ENCODE data around the gene RXRA.

Gene RXRA

GRCh38 chr9:134419000-134419683 lies 92.9 kb downstream of the RXRA start:
- Histone ChIP-seq H3K27ac (replicated peaks; ENCODE audit: low read length) (no peak overlapping the region), H3K4me1 (ENCODE audit: control insufficient read depth in 2 of 2, insufficient read depth in 1 of 2, low read depth in 1 of 2, low read length in 2 of 2) (no peaks in the 10 kb centered on the region), H2BK5ac (ENCODE audit: low read length) (peak overlapping the region; percentile 57), H2AK5ac (ENCODE audit: low read depth, low read length) (peak overlapping the region; percentile 56), H3K23ac (ENCODE audit: low read depth, low read length, poor library complexity) (peak overlapping the region; percentile 43), H2BK15ac (ENCODE audit: low read length) (no peak overlapping the region), H3K4ac (ENCODE audit: low read length) (no peak overlapping the region), H3K14ac (ENCODE audit: low read length) (no peak overlapping the region), H3K4me2 (ENCODE audit: insufficient read depth, low read length, poor library complexity, severe bottlenecking) (no peak overlapping the region), H3K18ac (ENCODE audit: low read length) (peak overlapping the region; percentile 11), H3K4me3 (ENCODE audit: low read length in 2 of 2) (no peak overlapping the region), H3K27me3 (ENCODE audit: control insufficient read depth in 3 of 3, insufficient read depth in 3 of 3, low read depth in 1 of 3, low read length in 3 of 3) (no peaks in the 10 kb centered on the region), H2BK120ac (ENCODE audit: low read depth, low read length) (no peak overlapping the region), H4K8ac (ENCODE audit: low read depth, low read length) (no peak overlapping the region), H3K36me3 (replicated peaks in 1 of 2; ENCODE audit: control insufficient read depth in 2 of 2, insufficient read depth in 2 of 2, low read length in 2 of 2) (peaks cover 21 to 44% of the 10 kb centered on the region in 2 donors), H3K9ac (ENCODE audit: low read depth, low read length, poor library complexity) (peak overlapping the region; percentile 21), H2BK12ac (ENCODE audit: low read length) (peak overlapping the region; percentile 41), H3K9me3 (replicated peaks in 1 of 2; ENCODE audit: control insufficient read depth in 2 of 2, insufficient read depth in 1 of 2, low read depth in 1 of 2, low read length in 2 of 2) (no peaks in the 10 kb centered on the region), H3K79me1 (ENCODE audit: low read depth, low read length) (peaks cover 9% of the 10 kb centered on the region), H2AFZ (ENCODE audit: low read length) (no peak overlapping the region), H4K91ac (ENCODE audit: low read depth, low read length, poor library complexity) (no peak overlapping the region)
- WGBS, 2 donors (ENCODE audit: extremely low coverage in 2 of 2, insufficient read length in 2 of 2, insufficient replicate concordance in 1 of 2): no CpG with 5 or more reads among the region's 23 CpGs
- no peak for DNase-seq (ENCODE audit: low spot score)

DNA sequence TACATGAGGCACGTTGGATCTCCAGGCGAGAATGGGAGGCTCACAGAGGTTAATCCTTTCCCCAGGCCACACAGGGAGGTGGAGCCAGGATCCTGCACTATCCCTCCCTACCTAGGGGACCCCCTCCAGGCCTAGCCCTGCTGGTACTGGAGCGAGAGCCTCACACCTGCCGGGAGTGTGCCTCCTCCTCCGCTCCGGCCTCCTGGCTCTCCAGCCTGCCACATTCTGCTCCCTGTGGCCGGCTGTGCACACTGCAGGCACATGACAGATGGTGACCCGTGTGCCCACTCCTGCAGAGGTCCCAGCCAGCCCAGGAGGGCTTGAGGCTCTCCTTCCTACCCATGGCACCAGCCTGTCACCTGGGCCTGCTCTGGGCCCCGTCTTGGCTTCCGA lies 93.4 kb downstream of the RXRA start:
- peak overlapping the region; percentile 11 for H3K4me2 ChIP-seq (ENCODE audit: insufficient read depth, low read length, poor library complexity, severe bottlenecking)
- WGBS, 2 donors (ENCODE audit: extremely low coverage in 2 of 2, insufficient read length in 2 of 2, insufficient replicate concordance in 1 of 2): no CpG with 5 or more reads among the region's 10 CpGs
- H4K91ac ChIP-seq (ENCODE audit: low read depth, low read length, poor library complexity): no peak overlapping the region
- peaks cover 10% of the 10 kb centered on the region for H3K79me1 ChIP-seq (ENCODE audit: low read depth, low read length)
- peaks cover 21 to 47% of the 10 kb centered on the region in 2 donors for H3K36me3 ChIP-seq (replicated peaks in 1 of 2; ENCODE audit: control insufficient read depth in 2 of 2, insufficient read depth in 2 of 2, low read length in 2 of 2)
- no peaks in the 10 kb centered on the region for H3K4me1 ChIP-seq (ENCODE audit: control insufficient read depth in 2 of 2, insufficient read depth in 1 of 2, low read depth in 1 of 2, low read length in 2 of 2)
- no peak overlapping the region for H3K14ac ChIP-seq (ENCODE audit: low read length)
- no peak overlapping the region for H2AFZ ChIP-seq (ENCODE audit: low read length)
- peak overlapping the region; percentile 83 for H3K18ac ChIP-seq (ENCODE audit: low read length)
- H3K23ac ChIP-seq (ENCODE audit: low read depth, low read length, poor library complexity): no peak overlapping the region
- no peak overlapping the region for H2BK12ac ChIP-seq (ENCODE audit: low read length)
- H3K9ac ChIP-seq (ENCODE audit: low read depth, low read length, poor library complexity): peak overlapping the region; percentile 70
- H2BK5ac ChIP-seq (ENCODE audit: low read length): peak overlapping the region; percentile 57
- H3K27ac ChIP-seq (replicated peaks; ENCODE audit: low read length): no peak overlapping the region
- H3K4me3 ChIP-seq (ENCODE audit: low read length in 2 of 2): no peak overlapping the region
- H3K27me3 ChIP-seq (ENCODE audit: control insufficient read depth in 3 of 3, insufficient read depth in 3 of 3, low read depth in 1 of 3, low read length in 3 of 3): no peaks in the 10 kb centered on the region
- no peak overlapping the region for H2BK120ac ChIP-seq (ENCODE audit: low read depth, low read length)
- H3K4ac ChIP-seq (ENCODE audit: low read length): no peak overlapping the region
- no peak for DNase-seq (ENCODE audit: low spot score)
- peak overlapping the region; percentile 84 for H2AK5ac ChIP-seq (ENCODE audit: low read depth, low read length)
- no peak overlapping the region for H2BK15ac ChIP-seq (ENCODE audit: low read length)
- no peak overlapping the region for H4K8ac ChIP-seq (ENCODE audit: low read depth, low read length)
- no peaks in the 10 kb centered on the region for H3K9me3 ChIP-seq (replicated peaks in 1 of 2; ENCODE audit: control insufficient read depth in 2 of 2, insufficient read depth in 1 of 2, low read depth in 1 of 2, low read length in 2 of 2)

DNA sequence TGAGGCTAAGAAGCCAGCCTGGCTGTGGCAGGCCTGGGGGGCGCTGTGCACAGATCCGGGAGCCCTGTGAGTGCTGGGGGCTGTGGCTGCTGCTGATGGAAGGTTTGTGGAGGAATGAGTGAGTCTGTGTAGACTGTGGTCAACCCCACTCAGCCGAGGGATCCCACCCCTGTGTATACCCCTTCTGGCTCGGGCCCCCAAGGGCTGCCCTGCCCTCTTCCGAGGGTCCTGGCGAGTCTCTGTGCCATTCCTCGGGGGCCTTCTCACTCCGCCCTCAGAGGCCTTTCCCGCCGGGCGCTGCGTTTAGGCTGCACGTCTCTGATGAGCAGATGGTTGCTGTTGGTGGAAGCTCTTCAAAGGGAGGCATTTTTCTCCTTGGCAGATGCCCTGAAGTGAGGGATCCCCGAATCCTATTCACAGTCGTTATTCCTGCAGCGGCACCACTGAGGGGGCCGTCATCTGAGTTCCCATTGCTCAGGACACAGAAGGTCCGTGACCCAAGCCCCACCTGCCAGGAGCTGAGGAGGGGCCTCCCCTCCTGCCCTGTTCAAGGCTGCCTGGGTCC lies 94.1 kb downstream of the RXRA start:
- no peak overlapping the region for H3K27ac ChIP-seq (replicated peaks; ENCODE audit: low read length)
- no peak overlapping the region for H4K91ac ChIP-seq (ENCODE audit: low read depth, low read length, poor library complexity)
- no peak overlapping the region for H3K14ac ChIP-seq (ENCODE audit: low read length)
- no peak for DNase-seq (ENCODE audit: low spot score)
- no peak overlapping the region for H2AFZ ChIP-seq (ENCODE audit: low read length)
- H3K18ac ChIP-seq (ENCODE audit: low read length): peak overlapping the region; percentile 38
- no peak overlapping the region for H4K8ac ChIP-seq (ENCODE audit: low read depth, low read length)
- no CpG with 5 or more reads among the region's 18 CpGs for WGBS, 2 donors (ENCODE audit: extremely low coverage in 2 of 2, insufficient read length in 2 of 2, insufficient replicate concordance in 1 of 2)
- H3K9ac ChIP-seq (ENCODE audit: low read depth, low read length, poor library complexity): no peak overlapping the region
- H3K4ac ChIP-seq (ENCODE audit: low read length): no peak overlapping the region
- H3K4me1 ChIP-seq (ENCODE audit: control insufficient read depth in 2 of 2, insufficient read depth in 1 of 2, low read depth in 1 of 2, low read length in 2 of 2): no peaks in the 10 kb centered on the region
- no peak overlapping the region for H3K23ac ChIP-seq (ENCODE audit: low read depth, low read length, poor library complexity)
- H3K36me3 ChIP-seq (replicated peaks in 1 of 2; ENCODE audit: control insufficient read depth in 2 of 2, insufficient read depth in 2 of 2, low read length in 2 of 2): peaks cover 21 to 47% of the 10 kb centered on the region in 2 donors
- peak overlapping the region; percentile 84 for H2AK5ac ChIP-seq (ENCODE audit: low read depth, low read length)
- no peak overlapping the region for H2BK5ac ChIP-seq (ENCODE audit: low read length)
- H2BK120ac ChIP-seq (ENCODE audit: low read depth, low read length): no peak overlapping the region
- H3K4me3 ChIP-seq (ENCODE audit: low read length in 2 of 2): no peak overlapping the region
- no peaks in the 10 kb centered on the region for H3K27me3 ChIP-seq (ENCODE audit: control insufficient read depth in 3 of 3, insufficient read depth in 3 of 3, low read depth in 1 of 3, low read length in 3 of 3)
- no peaks in the 10 kb centered on the region for H3K9me3 ChIP-seq (replicated peaks in 1 of 2; ENCODE audit: control insufficient read depth in 2 of 2, insufficient read depth in 1 of 2, low read depth in 1 of 2, low read length in 2 of 2)
- H2BK12ac ChIP-seq (ENCODE audit: low read length): peak overlapping the region; percentile 22
- H2BK15ac ChIP-seq (ENCODE audit: low read length): no peak overlapping the region
- H3K79me1 ChIP-seq (ENCODE audit: low read depth, low read length): peaks cover 10% of the 10 kb centered on the region
- H3K4me2 ChIP-seq (ENCODE audit: insufficient read depth, low read length, poor library complexity, severe bottlenecking): no peak overlapping the region

DNA sequence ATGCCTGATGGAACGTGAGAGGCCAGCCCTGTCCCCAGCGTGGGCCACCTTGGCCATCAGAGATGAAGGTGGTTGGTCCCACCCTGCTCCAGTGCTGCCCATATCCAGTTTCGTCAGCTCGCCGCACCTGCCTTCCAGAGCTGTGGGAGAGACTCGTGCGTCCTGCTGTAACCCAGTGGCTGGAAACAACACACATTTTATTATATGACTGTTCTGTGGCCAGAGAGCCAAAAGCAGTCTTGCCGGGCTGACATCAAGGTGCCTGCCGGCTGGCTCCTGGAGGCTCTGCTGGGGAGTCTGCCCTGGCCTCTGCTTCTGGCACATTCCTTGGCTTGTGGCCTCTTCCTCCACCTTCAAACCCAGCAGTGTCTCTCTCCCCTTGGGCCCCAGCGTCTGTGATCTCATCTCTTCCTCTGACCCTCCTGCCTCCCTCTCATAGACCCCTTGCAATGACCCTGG lies 94.7 kb downstream of the RXRA start:
- no peak overlapping the region for H3K23ac ChIP-seq (ENCODE audit: low read depth, low read length, poor library complexity)
- no peak overlapping the region for H3K14ac ChIP-seq (ENCODE audit: low read length)
- peak overlapping the region; percentile 27 for H3K18ac ChIP-seq (ENCODE audit: low read length)
- no peak overlapping the region for H4K91ac ChIP-seq (ENCODE audit: low read depth, low read length, poor library complexity)
- H2AK5ac ChIP-seq (ENCODE audit: low read depth, low read length): no peak overlapping the region
- H3K79me1 ChIP-seq (ENCODE audit: low read depth, low read length): peaks cover 13% of the 10 kb centered on the region
- H4K8ac ChIP-seq (ENCODE audit: low read depth, low read length): no peak overlapping the region
- no peak overlapping the region for H3K27ac ChIP-seq (replicated peaks; ENCODE audit: low read length)
- no peak for DNase-seq (ENCODE audit: low spot score)
- H3K4me2 ChIP-seq (ENCODE audit: insufficient read depth, low read length, poor library complexity, severe bottlenecking): no peak overlapping the region
- peaks cover 23 to 47% of the 10 kb centered on the region in 2 donors for H3K36me3 ChIP-seq (replicated peaks in 1 of 2; ENCODE audit: control insufficient read depth in 2 of 2, insufficient read depth in 2 of 2, low read length in 2 of 2)
- no peak overlapping the region for H2AFZ ChIP-seq (ENCODE audit: low read length)
- H2BK120ac ChIP-seq (ENCODE audit: low read depth, low read length): no peak overlapping the region
- H3K4me3 ChIP-seq (ENCODE audit: low read length in 2 of 2): no peak overlapping the region
- H2BK12ac ChIP-seq (ENCODE audit: low read length): no peak overlapping the region
- no peak overlapping the region for H3K4ac ChIP-seq (ENCODE audit: low read length)
- H2BK5ac ChIP-seq (ENCODE audit: low read length): no peak overlapping the region
- no peaks in the 10 kb centered on the region for H3K27me3 ChIP-seq (ENCODE audit: control insufficient read depth in 3 of 3, insufficient read depth in 3 of 3, low read depth in 1 of 3, low read length in 3 of 3)
- no peak overlapping the region for H3K9ac ChIP-seq (ENCODE audit: low read depth, low read length, poor library complexity)
- WGBS, 2 donors (ENCODE audit: extremely low coverage in 2 of 2, insufficient read length in 2 of 2, insufficient replicate concordance in 1 of 2): no CpG with 5 or more reads among the region's 10 CpGs
- H3K4me1 ChIP-seq (ENCODE audit: control insufficient read depth in 2 of 2, insufficient read depth in 1 of 2, low read depth in 1 of 2, low read length in 2 of 2): no peaks in the 10 kb centered on the region
- H3K9me3 ChIP-seq (replicated peaks in 1 of 2; ENCODE audit: control insufficient read depth in 2 of 2, insufficient read depth in 1 of 2, low read depth in 1 of 2, low read length in 2 of 2): no peaks in the 10 kb centered on the region
- H2BK15ac ChIP-seq (ENCODE audit: low read length): no peak overlapping the region

Data from neuronal stem cell (in vitro differentiated cells).